GM19043 (cell line): ENCODE results near the gene IQCK.

ENCODE experiments used
- ATAC-seq: cut with Tn5 transposase; IDR thresholded peaks from one replicate; pipeline ENCODE4 v1.9.1; 2021; ENCODE audit warnings: low read depth; ENCODE audit not compliant: unreplicated experiment

The IQCK gene

GRCh38 chr16:19876501-19877059 lies 158.5 kb downstream of the IQCK start:
- ATAC-seq, result no peak

GRCh38 chr16:19878757-19879156 lies 160.7 kb downstream of the IQCK start:
- no peak for ATAC-seq

- no peak for ATAC-seq
Measured at GRCh38 chr16:19879241-19879792, 161.2 kb downstream of the IQCK start.

- ATAC-seq, result no peak
Measured at GRCh38 chr16:19881028-19881427, 163.0 kb downstream of the IQCK start.

- no peak for ATAC-seq
Measured at GRCh38 chr16:19881783-19882182, 163.7 kb downstream of the IQCK start.

GRCh38 chr16:19882186-19882585 lies 164.1 kb downstream of the IQCK start:
- ATAC-seq, result no peak

GRCh38 chr16:19882646-19883045 lies 164.6 kb downstream of the IQCK start:
- ATAC-seq, result no peak

- no peak for ATAC-seq
Measured at GRCh38 chr16:19883296-19883965, 165.4 kb downstream of the IQCK start.

- no peak for ATAC-seq
Measured at GRCh38 chr16:19883966-19884485, 166.0 kb downstream of the IQCK start.

- ATAC-seq, result no peak
Measured at GRCh38 chr16:19884611-19885450, 166.8 kb downstream of the IQCK start, which contains the start of gene GPRC5B. TSS of gene GPRC5B (minus strand) at chr16:19884848. CDS start at chr16:19872845, 12,003 bp downstream.

GRCh38 chr16:19885451-19886072 lies 167.5 kb downstream of the IQCK start:
- ATAC-seq, result no peak

- ATAC-seq, result no peak
Measured at GRCh38 chr16:19886073-19886941, 168.2 kb downstream of the IQCK start.

- no peak for ATAC-seq
Measured at GRCh38 chr16:19888834-19889233, 170.8 kb downstream of the IQCK start.

GRCh38 chr16:19890901-19891300 lies 172.8 kb downstream of the IQCK start:
- ATAC-seq, result no peak

GRCh38 chr16:19892902-19893301 lies 174.8 kb downstream of the IQCK start:
- ATAC-seq, result no peak

GRCh38 chr16:19894586-19894985 lies 176.5 kb downstream of the IQCK start:
- ATAC-seq, result no peak

GRCh38 chr16:19896951-19897350 lies 178.9 kb downstream of the IQCK start:
- ATAC-seq, result no peak

GRCh38 chr16:19898166-19898565 lies 180.1 kb downstream of the IQCK start:
- ATAC-seq, result no peak

GRCh38 chr16:19898924-19899604 lies 181.0 kb downstream of the IQCK start:
- ATAC-seq, result no peak
